Fibroblast of lung (primary cell): ENCODE results near the gene ROBO1.

Experiments used
- EZH2 ChIP-seq: IDR thresholded peaks from 2 replicates; pipeline ENCODE4 v1.5.1; 2012; ENCODE audit warnings: low read length, control low read depth, mild to moderate bottlenecking; ENCODE audit errors: missing control alignments
- TF ChIP-seq, protein P1 (sequence below), 2 donors: IDR thresholded peaks in 1 of 2; conservative IDR thresholded peaks in 1 of 2; 1 replicate in 1 of 2; 2 replicates in 1 of 2; pipeline ENCODE4 v1.5.1; 2011 to 2012; ENCODE audit warnings: low read length in 2 of 2, control low read depth in 1 of 2, inconsistent platforms in 1 of 2, low read depth in 1 of 2, mild to moderate bottlenecking in 1 of 2

DNA sequence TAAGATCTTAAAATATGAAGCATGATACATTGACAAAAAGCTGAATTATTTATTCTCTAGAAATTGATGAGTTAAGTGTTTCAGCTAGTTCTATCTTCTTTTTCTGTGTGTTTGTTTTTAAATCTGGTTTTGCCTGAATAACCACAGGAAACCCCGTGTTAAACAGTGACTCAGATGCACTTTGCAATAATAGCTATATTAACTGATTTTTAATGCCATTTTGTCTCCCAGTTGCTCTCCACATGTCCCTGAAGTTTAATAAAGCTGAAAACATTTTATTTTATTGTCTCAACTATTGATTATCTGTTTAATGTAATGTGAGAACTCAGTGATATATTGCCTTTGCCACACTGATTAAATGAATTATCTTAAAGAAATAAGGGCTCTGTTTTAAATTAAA, 42.8 kb upstream of the ROBO1 start:
- TF ChIP-seq, protein P1, sequence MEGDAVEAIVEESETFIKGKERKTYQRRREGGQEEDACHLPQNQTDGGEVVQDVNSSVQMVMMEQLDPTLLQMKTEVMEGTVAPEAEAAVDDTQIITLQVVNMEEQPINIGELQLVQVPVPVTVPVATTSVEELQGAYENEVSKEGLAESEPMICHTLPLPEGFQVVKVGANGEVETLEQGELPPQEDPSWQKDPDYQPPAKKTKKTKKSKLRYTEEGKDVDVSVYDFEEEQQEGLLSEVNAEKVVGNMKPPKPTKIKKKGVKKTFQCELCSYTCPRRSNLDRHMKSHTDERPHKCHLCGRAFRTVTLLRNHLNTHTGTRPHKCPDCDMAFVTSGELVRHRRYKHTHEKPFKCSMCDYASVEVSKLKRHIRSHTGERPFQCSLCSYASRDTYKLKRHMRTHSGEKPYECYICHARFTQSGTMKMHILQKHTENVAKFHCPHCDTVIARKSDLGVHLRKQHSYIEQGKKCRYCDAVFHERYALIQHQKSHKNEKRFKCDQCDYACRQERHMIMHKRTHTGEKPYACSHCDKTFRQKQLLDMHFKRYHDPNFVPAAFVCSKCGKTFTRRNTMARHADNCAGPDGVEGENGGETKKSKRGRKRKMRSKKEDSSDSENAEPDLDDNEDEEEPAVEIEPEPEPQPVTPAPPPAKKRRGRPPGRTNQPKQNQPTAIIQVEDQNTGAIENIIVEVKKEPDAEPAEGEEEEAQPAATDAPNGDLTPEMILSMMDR (conservative IDR thresholded peaks at IDR 0.05 in 1 of 2, IDR thresholded peaks at IDR 0.05 in 1 of 2; ENCODE audit: low read depth in 1 of 2, low read length in 2 of 2), result no peak
- no peak for TF ChIP-seq EZH2
